Measurements from ENCODE around the gene EVI5L.

GRCh38 chr19:7848779-7849457 is 18.9 kb downstream of the EVI5L start:
- TF ChIP-seq EZH2phosphoT487 (IDR thresholded peaks at IDR 0.05; ENCODE audit: borderline replicate concordance): no peak
- TF ChIP-seq CTCF (conservative IDR thresholded peaks at IDR 0.05; ENCODE audit: low read length): no peak
